ENCODE data around the gene TTYH3. TPM values are rescaled to one million over a fixed set of nuclear protein-coding genes. Genes with fewer than 3 reads are reported as not detected.
"Not testable (repeated sequence)": the region's sequence is repeated elsewhere in the genome, so short reads cannot be mapped to it uniquely, and the experiment has no call there.

Gene TTYH3
- total RNA-seq, 4 donors from 2014 or later, result 3.8 to 47.2 (median 25.2) TPM

DNA sequence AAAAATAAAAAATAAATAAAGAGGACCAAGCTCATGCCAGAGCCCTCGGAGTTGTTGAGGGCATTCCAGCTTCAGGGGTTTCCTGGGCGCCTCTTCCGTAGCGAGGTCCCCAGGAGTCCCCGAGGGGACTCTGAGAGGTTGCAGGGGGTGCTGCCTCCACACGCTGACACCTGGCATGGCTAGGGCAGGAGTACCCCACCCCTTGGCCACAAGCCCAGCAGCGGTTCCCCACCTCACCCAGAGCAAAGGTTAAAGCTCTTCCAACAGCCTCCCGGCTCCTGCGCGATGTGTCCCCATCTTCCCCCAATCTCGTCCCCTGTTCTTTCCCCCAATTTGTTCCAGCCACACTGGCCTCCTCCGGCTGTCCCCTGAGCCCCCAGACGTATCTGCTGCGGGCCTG is 60.8 kb downstream of the TTYH3 start:
- intact Hi-C loops (cut with DNase I; ENCODE audit: low total_unique reads), result no loop called here
- Histone ChIP-seq H3K4me3 (no peak overlapping the region), H3K9me3 (no peaks in the 10 kb centered on the region), H3K36me3 (no peaks in the 10 kb centered on the region), H3K27me3 (no peaks in the 10 kb centered on the region), H3K4me1 (peaks cover 0 to 11% of the 10 kb centered on the region in 2 donors), H3K27ac (no peak overlapping the region)
- DNase-seq, result no peak
- no peak for TF ChIP-seq POLR2A (IDR thresholded peaks at IDR 0.05)
- TF ChIP-seq, protein P1, sequence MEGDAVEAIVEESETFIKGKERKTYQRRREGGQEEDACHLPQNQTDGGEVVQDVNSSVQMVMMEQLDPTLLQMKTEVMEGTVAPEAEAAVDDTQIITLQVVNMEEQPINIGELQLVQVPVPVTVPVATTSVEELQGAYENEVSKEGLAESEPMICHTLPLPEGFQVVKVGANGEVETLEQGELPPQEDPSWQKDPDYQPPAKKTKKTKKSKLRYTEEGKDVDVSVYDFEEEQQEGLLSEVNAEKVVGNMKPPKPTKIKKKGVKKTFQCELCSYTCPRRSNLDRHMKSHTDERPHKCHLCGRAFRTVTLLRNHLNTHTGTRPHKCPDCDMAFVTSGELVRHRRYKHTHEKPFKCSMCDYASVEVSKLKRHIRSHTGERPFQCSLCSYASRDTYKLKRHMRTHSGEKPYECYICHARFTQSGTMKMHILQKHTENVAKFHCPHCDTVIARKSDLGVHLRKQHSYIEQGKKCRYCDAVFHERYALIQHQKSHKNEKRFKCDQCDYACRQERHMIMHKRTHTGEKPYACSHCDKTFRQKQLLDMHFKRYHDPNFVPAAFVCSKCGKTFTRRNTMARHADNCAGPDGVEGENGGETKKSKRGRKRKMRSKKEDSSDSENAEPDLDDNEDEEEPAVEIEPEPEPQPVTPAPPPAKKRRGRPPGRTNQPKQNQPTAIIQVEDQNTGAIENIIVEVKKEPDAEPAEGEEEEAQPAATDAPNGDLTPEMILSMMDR (IDR thresholded peaks at IDR 0.05), result no peak

- H3K27ac ChIP-seq; H3K9me3 ChIP-seq; intact Hi-C loops (cut with DNase I; ENCODE audit: low total_unique reads); DNase-seq; H3K27me3 ChIP-seq; H3K4me1 ChIP-seq; H3K36me3 ChIP-seq; H3K4me3 ChIP-seq: not testable (repeated sequence)
Measured at GRCh38 chr7:2693420-2694121, 61.8 kb downstream of the TTYH3 start.

DNA sequence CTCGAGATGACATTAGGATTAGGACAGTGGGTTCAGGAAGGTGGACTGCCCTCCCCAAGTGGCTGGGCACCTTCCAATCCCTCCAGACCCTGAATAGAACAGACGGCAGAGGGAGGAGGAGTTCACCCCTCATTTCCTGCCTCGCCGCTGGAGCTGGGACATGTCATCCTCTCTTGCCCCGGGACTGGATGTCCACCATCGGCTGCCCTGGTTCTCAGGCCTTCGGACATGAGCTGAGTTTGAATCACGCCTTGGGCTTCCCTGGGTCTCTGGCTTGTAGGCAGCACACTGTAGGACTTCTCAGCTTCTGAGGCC is 62.3 kb downstream of the TTYH3 start:
- H3K27ac ChIP-seq; DNase-seq; H3K4me3 ChIP-seq; H3K9me3 ChIP-seq; intact Hi-C loops (cut with DNase I; ENCODE audit: low total_unique reads); H3K27me3 ChIP-seq; H3K4me1 ChIP-seq; H3K36me3 ChIP-seq: not testable (repeated sequence)

DNA sequence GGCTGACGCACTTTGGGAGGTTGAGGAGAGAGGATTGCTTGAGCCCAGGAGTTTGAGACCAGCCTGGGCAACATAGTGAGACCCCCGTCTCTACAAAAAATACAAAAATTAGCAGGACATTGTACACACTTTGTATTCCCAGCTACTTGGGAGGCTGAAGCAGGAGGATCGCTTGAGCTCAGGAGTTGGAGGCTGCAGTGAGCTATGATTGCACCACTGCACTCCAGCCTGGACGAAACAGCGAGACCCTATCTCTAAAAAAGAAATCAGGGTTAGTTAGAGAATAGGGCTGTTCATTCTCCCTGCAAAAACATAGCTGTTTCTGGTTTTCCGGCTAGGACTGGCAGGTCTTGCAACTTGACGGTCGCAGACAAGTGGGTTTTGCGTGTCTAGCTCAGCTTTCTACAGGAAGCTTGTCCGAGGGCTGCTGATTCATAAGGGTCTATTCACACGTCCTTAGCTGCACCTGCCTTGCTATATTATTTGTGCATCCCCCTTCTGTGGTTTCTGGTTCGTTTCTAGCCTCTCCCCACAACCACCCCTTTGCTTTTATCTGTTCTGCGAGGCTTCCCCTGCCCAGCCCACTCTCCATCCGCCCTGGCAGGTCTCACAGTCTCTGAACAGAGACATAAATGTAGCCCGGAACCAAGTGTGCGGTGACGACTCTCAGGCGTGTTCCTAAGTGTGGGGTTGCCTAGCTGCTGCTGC is 66.9 kb downstream of the TTYH3 start:
- Histone ChIP-seq H3K27ac (no peak overlapping the region), H3K36me3 (no peaks in the 10 kb centered on the region), H3K4me3 (no peak overlapping the region), H3K4me1 (no peaks in the 10 kb centered on the region), H3K9me3 (no peaks in the 10 kb centered on the region), H3K27me3 (no peaks in the 10 kb centered on the region)
- no peak for TF ChIP-seq POLR2A (IDR thresholded peaks at IDR 0.05)
- TF ChIP-seq, protein P1 (IDR thresholded peaks at IDR 0.05), result no peak
- no peak for DNase-seq
- intact Hi-C loops (cut with DNase I; ENCODE audit: low total_unique reads), result no loop called here

- no peaks in the 10 kb centered on the region for H3K27me3 ChIP-seq
- no peaks in the 10 kb centered on the region for H3K9me3 ChIP-seq
- no peak overlapping the region for H3K4me3 ChIP-seq
- H3K27ac ChIP-seq, result no peak overlapping the region
- H3K4me1 ChIP-seq, result no peaks in the 10 kb centered on the region
- no peaks in the 10 kb centered on the region for H3K36me3 ChIP-seq
- intact Hi-C loops (cut with DNase I; ENCODE audit: low total_unique reads), result no loop called here
- TF ChIP-seq, protein P1 (IDR thresholded peaks at IDR 0.05), result no peak
- no peak for TF ChIP-seq POLR2A (IDR thresholded peaks at IDR 0.05)
- DNase-seq, result no peak
Measured at GRCh38 chr7:2699289-2699620, 67.5 kb downstream of the TTYH3 start.

DNA sequence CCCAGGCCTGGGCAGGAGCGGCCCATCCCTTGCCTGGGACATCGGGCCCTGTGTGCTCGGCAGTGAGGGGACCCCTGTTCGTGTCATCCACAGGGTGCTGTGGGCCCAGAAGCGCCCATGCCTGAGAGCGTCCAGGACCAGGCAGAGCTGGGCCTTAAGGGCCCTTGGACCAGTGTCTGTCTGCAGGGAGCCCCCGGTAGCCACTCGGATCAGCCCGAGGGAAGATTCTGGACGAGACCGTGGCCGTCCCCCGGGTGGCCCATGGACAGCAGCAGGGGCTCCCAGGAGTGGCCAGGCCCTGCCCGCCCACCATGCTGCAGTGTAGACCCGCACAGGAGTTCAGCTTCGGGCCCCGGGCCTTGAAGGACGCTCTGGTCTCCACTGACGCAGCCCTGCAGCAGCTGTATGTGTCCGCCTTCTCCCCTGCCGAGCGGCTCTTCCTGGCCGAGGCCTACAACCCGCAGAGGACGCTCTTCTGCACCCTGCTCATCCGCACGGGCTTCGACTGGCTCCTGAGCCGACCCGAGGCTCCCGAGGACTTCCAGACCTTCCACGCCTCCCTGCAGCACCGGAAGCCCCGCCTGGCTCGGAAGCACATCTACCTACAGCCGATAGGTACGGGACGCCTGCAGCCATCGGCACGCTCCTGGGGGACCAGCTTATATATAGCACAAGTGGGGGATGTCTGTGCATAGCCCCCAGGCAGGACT is 68.5 kb downstream of the TTYH3 start:
- intact Hi-C loops (cut with DNase I; ENCODE audit: low total_unique reads), result no loop called here
- no peak for TF ChIP-seq POLR2A (IDR thresholded peaks at IDR 0.05)
- TF ChIP-seq, protein P1 (IDR thresholded peaks at IDR 0.05), result no peak

More for the DNA sequence above, 68.5 kb downstream of the TTYH3 start:
- no peaks in the 10 kb centered on the region for H3K4me1 ChIP-seq
- H3K27me3 ChIP-seq, result no peaks in the 10 kb centered on the region
- no peak overlapping the region for H3K27ac ChIP-seq
- no peak overlapping the region for H3K4me3 ChIP-seq
- no peaks in the 10 kb centered on the region for H3K9me3 ChIP-seq
- no peaks in the 10 kb centered on the region for H3K36me3 ChIP-seq
- DNase-seq, result no peak

Measured in uterus (tissue), 4 donors.